K562 (cell line): ENCODE data around the gene PLD3. TPM values are rescaled to one million over a fixed set of nuclear protein-coding genes. Genes with fewer than 3 reads are reported as not detected.
A peak's percentile ranks its signal among the peaks of the same experiment; 100 is the strongest.

Source experiments
- ATAC-seq: fragments of 200-7000 bp; cut with Tn5 transposase; 3 replicates; pipeline ENCODE4 v1.9.1; 2020; ENCODE audit warnings: moderate library complexity
- BruUV-seq: library from RNA; stranded (reverse); fragments of 400-500 nt; replicated peaks from 2 replicates; lab custom pipeline; 2021; lab: Mats Ljungman, UMichigan
- CTCF ChIA-PET: fragments of 300-600 bp; formaldehyde crosslinking; extraction: SDS; loops from one replicate; lab custom pipeline; 2021; ENCODE audit warnings: low intra/inter-chr PET ratio; lab: Yijun Ruan, JAX
- POLR2A ChIA-PET: fragments of 300-600, 350-650 bp; sonication (Branson Sonifier 250); formaldehyde crosslinking; extraction: SDS; loops from one replicate; lab custom pipeline; 2021; ENCODE audit warnings: antibody characterized with exemption, inconsistent platforms; lab: Yijun Ruan, JAX
- DNase-seq, 4 experiments: peaks; one replicate each; pipeline versions ENCODE4 v3.0.0 to v3.0.0-alpha.2; 2011 to 2018; ENCODE audit warnings: low spot score in 3 of 4, mixed read lengths in 3 of 4; ENCODE audit errors: extremely low read depth in 1 of 4
- FAIRE-seq: peaks from 2 replicates; lab custom pipeline; 2011; peaks lifted over from hg19 to GRCh38; lab: Jason Lieb, UNC
- H2AFZ ChIP-seq: 2 replicates; pipeline ENCODE4 v1.6.0; 2011; ENCODE audit warnings: low read depth, low read length, control low read depth, inconsistent platforms
- H3K27ac ChIP-seq: fragments of 200-600 bp; 3 replicates; pipeline ENCODE4 v1.8.0; 2011; ENCODE audit warnings: low read depth, mild to moderate bottlenecking, control low read depth, inconsistent platforms, low read length, moderate library complexity, mixed read lengths; ENCODE audit errors: extremely low read depth
- H3K27me3 ChIP-seq, 2 experiments: fragments of 300-600 bp in 1 of 2; 2 replicates in 1 of 2; 3 replicates in 1 of 2; pipeline versions ENCODE4 v1.6.0 to v1.8.0; 2011; ENCODE audit warnings: inconsistent platforms in 2 of 2, low read length in 2 of 2, mild to moderate bottlenecking in 1 of 2, mixed read lengths in 1 of 2, moderate library complexity in 1 of 2; ENCODE audit not compliant: control insufficient read depth in 2 of 2, insufficient read depth in 2 of 2
- H3K36me3 ChIP-seq: fragments of 300-600 bp; 3 replicates; pipeline ENCODE4 v1.8.0; 2011; ENCODE audit warnings: mild to moderate bottlenecking, low read length, inconsistent platforms; ENCODE audit not compliant: control insufficient read depth, insufficient read depth
- H3K4me1 ChIP-seq, 2 experiments: fragments of 200-600 bp in 1 of 2; replicated peaks in 1 of 2; 2 replicates in 1 of 2; 3 replicates in 1 of 2; pipeline versions ENCODE4 v1.5.1 to v1.8.0; 2011; ENCODE audit warnings: inconsistent platforms in 2 of 2, low read length in 2 of 2, mild to moderate bottlenecking in 1 of 2, mixed read lengths in 1 of 2, moderate library complexity in 1 of 2; ENCODE audit not compliant: control insufficient read depth in 2 of 2, insufficient read depth in 2 of 2
- H3K4me2 ChIP-seq: 2 replicates; pipeline ENCODE4 v1.6.1; 2011; ENCODE audit warnings: low read length, control low read depth, inconsistent platforms, mixed read lengths; ENCODE audit not compliant: insufficient read depth
- H3K4me3 ChIP-seq: fragments of 200-600 bp; sonication (generic), shearing (Covaris generic); 2 replicates; pipeline ENCODE4 v1.5.1; 2016; ENCODE audit warnings: control low read depth, inconsistent platforms
- H3K79me2 ChIP-seq: fragments of 200-600 bp; 3 replicates; pipeline ENCODE4 v1.8.0; 2011; ENCODE audit warnings: low read length, inconsistent platforms; ENCODE audit not compliant: control insufficient read depth, insufficient read depth
- H3K9ac ChIP-seq, 2 experiments: 2 replicates each; pipeline versions ENCODE4 v1.6.0 to v1.6.1; 2011; ENCODE audit warnings: low read depth in 2 of 2, low read length in 2 of 2, control low read depth in 1 of 2, inconsistent platforms in 1 of 2, mild to moderate bottlenecking in 1 of 2, mixed read lengths in 1 of 2; ENCODE audit not compliant: insufficient read depth in 1 of 2
- H3K9me1 ChIP-seq: one replicate; pipeline ENCODE4 v1.6.0; 2011; ENCODE audit warnings: inconsistent platforms, mild to moderate bottlenecking, low read length, moderate library complexity; ENCODE audit not compliant: control insufficient read depth, insufficient read depth
- H3K9me3 ChIP-seq: replicated peaks from 2 replicates; pipeline ENCODE4 v1.5.1; 2011; ENCODE audit warnings: low read depth, low read length, inconsistent platforms; ENCODE audit not compliant: control insufficient read depth, insufficient read depth
- H4K20me1 ChIP-seq: replicated peaks from 2 replicates; pipeline ENCODE4 v1.6.1; 2011; ENCODE audit warnings: low read length, inconsistent platforms, mixed read lengths; ENCODE audit not compliant: control insufficient read depth, insufficient read depth
- ETV1 ChIP-seq: fragments of 450-650 bp; conservative IDR thresholded peaks from 2 replicates; pipeline ENCODE4 v1.6.1; 2016; ENCODE audit warnings: missing genetic modification characterization, control low read depth, low read depth, missing compliant biosample characterization
- NCOA4 ChIP-seq: fragments of 450-650 bp; IDR thresholded peaks from 2 replicates; pipeline ENCODE4 v1.6.1; 2018; ENCODE audit warnings: mild to moderate bottlenecking; ENCODE audit not compliant: partially characterized antibody
- NR2C1 ChIP-seq, 2 experiments: fragments of 450-650 bp; IDR thresholded peaks; 2 replicates each; pipeline ENCODE4 v1.6.1; 2017; ENCODE audit warnings: mild to moderate bottlenecking in 2 of 2, antibody characterized with exemption in 1 of 2, inconsistent platforms in 1 of 2, missing compliant biosample characterization in 1 of 2, missing genetic modification characterization in 1 of 2
- NUFIP1 ChIP-seq: fragments of 450-650 bp; IDR thresholded peaks from 2 replicates; pipeline ENCODE4 v1.6.1; 2018; ENCODE audit not compliant: partially characterized antibody
- POLR2G ChIP-seq: fragments of 200-400 bp; formaldehyde crosslinking; IDR thresholded peaks from 2 replicates; pipeline ENCODE4 v1.6.1; 2017; ENCODE audit warnings: low read depth, mild to moderate bottlenecking, antibody characterized with exemption, low read length, moderate library complexity
- ZC3H8 ChIP-seq: fragments of 450-650 bp; IDR thresholded peaks from 2 replicates; pipeline ENCODE4 v1.6.1; 2017
- ZNF75A ChIP-seq: fragments of 450-650 bp; formaldehyde crosslinking; IDR thresholded peaks from 2 replicates; pipeline ENCODE4 v1.4.0; 2020; ENCODE audit warnings: mild to moderate bottlenecking
- WGBS: fragments of 100-300 bp; shearing (Covaris generic); methylation state at CpG from one replicate; pipeline ENCODE4 v1.1.6; 2016; ENCODE audit warnings: low coverage, mixed read lengths; ENCODE audit not compliant: insufficient coverage; ENCODE audit errors: missing lambda C conversion rate; 5-methylcytosine and 5-hydroxymethylcytosine counted together
- in situ Hi-C: fragments of 300-500 bp; cut with MboI; formaldehyde crosslinking; loops from 4 replicates; pipeline ENCODE4 v1.15.0; 2018; ENCODE audit warnings: inconsistent platforms, mixed read lengths
- intact Hi-C: fragments of 100-400 bp; cut with micrococcal nuclease; formaldehyde crosslinking; loops from 2 replicates; pipeline ENCODE4 v1.14.2; 2022
- polyA plus RNA-seq, 8 experiments: library from polyadenylated mRNA; depleted of rRNA in 4 of 8; stranded (reverse) in 5 of 8; unstranded in 3 of 8; fragments of >200 nt; fragmentation: Nextera tagmentation in 2 of 8; fragmentation: Illumina TruSeq in 1 of 8; extraction: Ambion mirVana in 2 of 8; extraction: Trizol in 1 of 8; gene quantifications; 2 replicates each; pipeline versions ENCODE4 v1.2.1 to v1.2.3, GENCODE V29; 2011 to 2014; ENCODE audit warnings: inconsistent platforms in 1 of 8, missing spikeins in 1 of 8
- total RNA-seq, 7 experiments: library from RNA; depleted of rRNA in 6 of 7; stranded (reverse); fragments of >200 nt in 6 of 7; fragmentation: Illumina TruSeq in 2 of 7; extraction: Trizol in 2 of 7; gene quantifications; 2 replicates each; pipeline versions ENCODE4 v1.2.1 to v1.2.3, GENCODE V29; 2011 to 2021; ENCODE audit warnings: low replicate concordance in 1 of 7
- TF ChIP-seq, protein P1 (sequence below): IDR thresholded peaks from 3 replicates; pipeline ENCODE4 v1.6.1; 2011; ENCODE audit warnings: borderline replicate concordance, mild to moderate bottlenecking; ENCODE audit not compliant: insufficient read length, insufficient read depth

PLD3 gene
- total and polyA plus RNA-seq, 9 of the 15 experiments (the other 6 are each of a cell fraction or from before 2014, with no cell fraction given): 2.3 to 128 (median 72.7) TPM

DNA sequence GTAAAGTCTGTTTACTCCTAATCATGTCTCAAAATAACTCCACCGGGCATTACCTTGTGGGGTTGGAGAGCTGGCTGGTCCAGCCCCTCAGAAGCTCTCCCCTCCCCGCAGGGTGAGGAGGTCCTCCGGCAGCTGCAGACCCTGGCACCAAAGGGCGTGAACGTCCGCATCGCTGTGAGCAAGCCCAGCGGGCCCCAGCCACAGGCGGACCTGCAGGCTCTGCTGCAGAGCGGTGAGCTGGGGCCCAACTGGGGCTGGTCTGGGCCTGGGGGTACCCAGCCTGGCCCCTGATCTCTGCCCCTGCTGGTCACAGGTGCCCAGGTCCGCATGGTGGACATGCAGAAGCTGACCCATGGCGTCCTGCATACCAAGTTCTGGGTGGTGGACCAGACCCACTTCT lies 21.3 kb downstream of the PLD3 start:
- WGBS: 85% methylated on average over 12 of the region's 12 CpGs
- POLR2A ChIA-PET: interaction anchor here (1.3 kb wide), 1 partner anchor 96 kb away, joined by 4 read pairs; the partner anchor contains the start of gene BLVRB
- H3K4me2 ChIP-seq: no peak overlapping the region
- BruUV-seq: no TSS peak
- DNase-seq (no peak), ATAC-seq (no peak), FAIRE-seq (no peak)
- H2AFZ ChIP-seq: no peak overlapping the region
- peaks cover 9% of the 10 kb centered on the region; the same call in 1 of the 2 replicates for H4K20me1 ChIP-seq
- in situ Hi-C loops (no loop called here), intact Hi-C loops (loop anchor here (10.0 kb wide), 1 partner anchor 225 kb away; no protein-coding TSS in a partner anchor)
- H3K4me3 ChIP-seq: no peak overlapping the region
- peaks cover 61% of the 10 kb centered on the region for H3K36me3 ChIP-seq
- H3K9me3 ChIP-seq: no peaks in the 10 kb centered on the region
- H3K79me2 ChIP-seq: peaks cover 12% of the 10 kb centered on the region; the same call in 2 of the 3 replicates
- H3K4me1 ChIP-seq: peaks cover 39 to 54% of the 10 kb centered on the region in 2 experiments
- H3K9me1 ChIP-seq: no peaks in the 10 kb centered on the region
- no peak overlapping the region for H3K27ac ChIP-seq
- peak overlapping the region in 1 of 2 experiments; percentile 43; a peak in 2 of 4 replicates for H3K9ac ChIP-seq
- no peak for TF ChIP-seq ZNF75A (CRISPR knock-in tag)
- TF ChIP-seq, protein P1, sequence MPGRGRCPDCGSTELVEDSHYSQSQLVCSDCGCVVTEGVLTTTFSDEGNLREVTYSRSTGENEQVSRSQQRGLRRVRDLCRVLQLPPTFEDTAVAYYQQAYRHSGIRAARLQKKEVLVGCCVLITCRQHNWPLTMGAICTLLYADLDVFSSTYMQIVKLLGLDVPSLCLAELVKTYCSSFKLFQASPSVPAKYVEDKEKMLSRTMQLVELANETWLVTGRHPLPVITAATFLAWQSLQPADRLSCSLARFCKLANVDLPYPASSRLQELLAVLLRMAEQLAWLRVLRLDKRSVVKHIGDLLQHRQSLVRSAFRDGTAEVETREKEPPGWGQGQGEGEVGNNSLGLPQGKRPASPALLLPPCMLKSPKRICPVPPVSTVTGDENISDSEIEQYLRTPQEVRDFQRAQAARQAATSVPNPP: no peak
- no peak for TF ChIP-seq NUFIP1
- TF ChIP-seq ZC3H8: no peak
- TF ChIP-seq POLR2G: peak; percentile 47; the same call in 1 of the 2 replicates
- no peak for TF ChIP-seq NR2C1 (IDR thresholded peaks at IDR 0.05)
- no peak for TF ChIP-seq NR2C1 (tag; IDR thresholded peaks at IDR 0.05)
- TF ChIP-seq NCOA4: no peak
- TF ChIP-seq ETV1 (tag): no peak
- CTCF ChIA-PET: no interaction called here
- no peaks in the 10 kb centered on the region for H3K27me3 ChIP-seq
